Osteocyte (in vitro differentiated cells): Measurements from ENCODE around the gene RIBC2. TPM values are rescaled to one million over a fixed set of nuclear protein-coding genes. Genes with fewer than 3 reads are reported as not detected.

ENCODE experiments used
- DNase-seq: peaks from one replicate; pipeline ENCODE4 v3.0.0; 2021; ENCODE audit warnings: mixed read lengths; ENCODE audit not compliant: unreplicated experiment; ENCODE audit errors: extremely low spot score
- H3K27ac Mint-ChIP-seq: one replicate; pipeline ENCODE4 v1.8.0; 2021; ENCODE audit warnings: mild to moderate bottlenecking, mixed read lengths; ENCODE audit not compliant: unreplicated experiment
- H3K27me3 Mint-ChIP-seq: one replicate; pipeline ENCODE4 v1.8.0; 2021; ENCODE audit warnings: mixed read lengths; ENCODE audit not compliant: unreplicated experiment
- H3K36me3 Mint-ChIP-seq: one replicate; pipeline ENCODE4 v1.8.0; 2021; ENCODE audit warnings: mixed read lengths; ENCODE audit not compliant: unreplicated experiment
- H3K4me1 Mint-ChIP-seq: one replicate; pipeline ENCODE4 v1.8.0; 2021; ENCODE audit warnings: mixed read lengths; ENCODE audit not compliant: unreplicated experiment
- H3K4me3 Mint-ChIP-seq: one replicate; pipeline ENCODE4 v1.8.0; 2021; ENCODE audit warnings: mild to moderate bottlenecking, moderate library complexity, mixed read lengths; ENCODE audit not compliant: unreplicated experiment
- H3K9me3 Mint-ChIP-seq: one replicate; pipeline ENCODE4 v1.8.0; 2021; ENCODE audit warnings: mixed read lengths; ENCODE audit not compliant: unreplicated experiment
- total RNA-seq: library from RNA; stranded (reverse); gene quantifications from 2 replicates; pipeline ENCODE4 v1.2.1, GENCODE V29; 2021
- TF ChIP-seq, protein P1 (sequence below): fragments of 200-600 bp; sonication (generic); IDR thresholded peaks from 2 replicates; pipeline ENCODE4 v1.5.0; 2021; ENCODE audit warnings: antibody characterized with exemption, mild to moderate bottlenecking, moderate library complexity

RIBC2 gene
- total RNA-seq, 1 donor from 2014 or later = 0.56 TPM

DNA sequence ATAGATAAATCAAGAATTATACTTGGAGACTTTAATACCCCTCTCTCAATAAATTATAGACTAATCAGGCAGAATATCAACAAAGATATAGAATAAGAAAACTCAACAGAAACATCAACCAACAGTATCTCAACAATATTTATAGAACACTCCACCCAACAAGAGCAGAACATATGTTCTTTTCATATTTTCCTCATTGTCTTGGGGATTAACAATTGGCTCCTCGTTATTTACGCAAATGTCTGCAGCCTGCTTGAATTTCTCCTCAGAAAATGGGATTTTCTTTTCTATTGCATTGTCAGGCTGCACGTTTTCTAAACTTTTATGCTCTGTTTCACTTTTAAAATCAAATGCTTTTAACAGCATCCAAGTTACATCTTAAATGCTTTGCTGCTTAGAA is 52.1 kb downstream of the RIBC2 start:
- Mint-ChIP-seq H3K4me1 (peaks cover 31% of the 10 kb centered on the region), H3K27me3 (no peaks in the 10 kb centered on the region), H3K9me3 (peaks cover 9% of the 10 kb centered on the region), H3K27ac (no peak overlapping the region), H3K4me3 (no peak overlapping the region), H3K36me3 (peaks cover 2% of the 10 kb centered on the region)
- TF ChIP-seq, protein P1, sequence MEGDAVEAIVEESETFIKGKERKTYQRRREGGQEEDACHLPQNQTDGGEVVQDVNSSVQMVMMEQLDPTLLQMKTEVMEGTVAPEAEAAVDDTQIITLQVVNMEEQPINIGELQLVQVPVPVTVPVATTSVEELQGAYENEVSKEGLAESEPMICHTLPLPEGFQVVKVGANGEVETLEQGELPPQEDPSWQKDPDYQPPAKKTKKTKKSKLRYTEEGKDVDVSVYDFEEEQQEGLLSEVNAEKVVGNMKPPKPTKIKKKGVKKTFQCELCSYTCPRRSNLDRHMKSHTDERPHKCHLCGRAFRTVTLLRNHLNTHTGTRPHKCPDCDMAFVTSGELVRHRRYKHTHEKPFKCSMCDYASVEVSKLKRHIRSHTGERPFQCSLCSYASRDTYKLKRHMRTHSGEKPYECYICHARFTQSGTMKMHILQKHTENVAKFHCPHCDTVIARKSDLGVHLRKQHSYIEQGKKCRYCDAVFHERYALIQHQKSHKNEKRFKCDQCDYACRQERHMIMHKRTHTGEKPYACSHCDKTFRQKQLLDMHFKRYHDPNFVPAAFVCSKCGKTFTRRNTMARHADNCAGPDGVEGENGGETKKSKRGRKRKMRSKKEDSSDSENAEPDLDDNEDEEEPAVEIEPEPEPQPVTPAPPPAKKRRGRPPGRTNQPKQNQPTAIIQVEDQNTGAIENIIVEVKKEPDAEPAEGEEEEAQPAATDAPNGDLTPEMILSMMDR = no peak
- DNase-seq = no peak

DNA sequence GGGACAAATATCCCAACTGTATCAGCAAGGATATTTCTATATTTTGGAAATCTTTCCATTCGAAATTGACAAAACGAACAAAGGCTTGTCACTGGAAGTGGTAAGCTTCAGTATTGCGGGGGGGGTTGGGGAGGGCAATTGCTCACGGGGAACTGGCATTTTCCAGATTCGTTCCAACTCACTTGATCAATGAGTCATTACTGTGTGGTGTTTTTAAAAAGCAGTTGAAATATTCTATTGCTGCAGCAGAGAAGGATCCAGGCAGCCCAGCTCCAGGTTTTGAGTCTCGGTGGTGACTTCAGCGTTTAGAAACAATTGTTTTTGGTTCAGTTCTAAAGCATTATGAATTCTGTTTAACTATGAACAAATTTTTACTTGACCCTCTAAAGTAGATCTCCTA is 55.4 kb downstream of the RIBC2 start:
- H3K4me3 Mint-ChIP-seq = no peak overlapping the region
- no peaks in the 10 kb centered on the region for H3K27me3 Mint-ChIP-seq
- DNase-seq = no peak
- H3K36me3 Mint-ChIP-seq = peaks cover 2% of the 10 kb centered on the region
- H3K4me1 Mint-ChIP-seq = peaks cover 46% of the 10 kb centered on the region
- H3K27ac Mint-ChIP-seq = peak overlapping the region; percentile 72
- TF ChIP-seq, protein P1 = no peak
- H3K9me3 Mint-ChIP-seq = peaks cover 9% of the 10 kb centered on the region

- H3K4me3 Mint-ChIP-seq = no peak overlapping the region
- H3K27me3 Mint-ChIP-seq = no peaks in the 10 kb centered on the region
- H3K4me1 Mint-ChIP-seq = peaks cover 52% of the 10 kb centered on the region
- H3K9me3 Mint-ChIP-seq = peaks cover 9% of the 10 kb centered on the region
- H3K27ac Mint-ChIP-seq = peak overlapping the region; percentile 72
- no peak for DNase-seq
- TF ChIP-seq, protein P1 = no peak
- H3K36me3 Mint-ChIP-seq = peaks cover 2% of the 10 kb centered on the region
These were observed 56.0 kb downstream of the RIBC2 start for GRCh38 chr22:45469281-45470073.

DNA sequence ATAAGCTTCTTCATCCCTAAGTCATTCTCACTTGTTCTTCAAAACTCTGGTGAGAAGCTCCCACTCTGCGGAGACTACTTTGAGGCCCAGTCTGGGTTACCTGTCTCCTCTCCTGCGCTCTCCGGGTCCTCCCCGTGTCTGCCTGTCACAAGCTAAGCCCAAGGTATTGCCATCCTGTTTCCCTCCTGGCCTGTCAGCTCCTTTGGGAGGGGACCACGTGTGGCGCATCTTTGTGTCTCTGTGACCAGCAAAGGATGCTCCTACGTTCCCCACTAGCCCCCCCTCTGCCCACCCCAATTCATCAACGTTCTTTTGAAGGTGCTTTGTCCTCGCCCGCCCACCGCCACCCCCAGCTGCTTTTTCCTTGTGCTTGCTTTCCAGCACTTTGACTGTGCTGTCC is 57.4 kb downstream of the RIBC2 start:
- Mint-ChIP-seq H3K36me3 (peaks cover 2% of the 10 kb centered on the region), H3K27ac (peak overlapping the region; percentile 66)
- TF ChIP-seq, protein P1 = no peak

GRCh38 chr22:45472426-45472825 is 58.9 kb downstream of the RIBC2 start:
- peaks cover 2% of the 10 kb centered on the region for H3K36me3 Mint-ChIP-seq
- peaks cover 3% of the 10 kb centered on the region for H3K9me3 Mint-ChIP-seq
- no peak overlapping the region for H3K4me3 Mint-ChIP-seq
- peaks cover 73% of the 10 kb centered on the region for H3K4me1 Mint-ChIP-seq
- no peak overlapping the region for H3K27ac Mint-ChIP-seq
- H3K27me3 Mint-ChIP-seq = no peaks in the 10 kb centered on the region
- no peak for DNase-seq
- TF ChIP-seq, protein P1 = no peak

More for the DNA sequence above, 57.4 kb downstream of the RIBC2 start:
- H3K4me3 Mint-ChIP-seq = no peak overlapping the region
- H3K27me3 Mint-ChIP-seq = no peaks in the 10 kb centered on the region
- peaks cover 9% of the 10 kb centered on the region for H3K9me3 Mint-ChIP-seq
- DNase-seq = no peak
- H3K4me1 Mint-ChIP-seq = peaks cover 62% of the 10 kb centered on the region
